ENCODE data around the gene NUDT19. TPM values are rescaled to one million over a fixed set of nuclear protein-coding genes. Genes with fewer than 3 reads are reported as not detected.

Gene NUDT19
- total and polyA plus RNA-seq, 12 donors, result 9.1 to 27.7 (median 19.8) TPM

DNA sequence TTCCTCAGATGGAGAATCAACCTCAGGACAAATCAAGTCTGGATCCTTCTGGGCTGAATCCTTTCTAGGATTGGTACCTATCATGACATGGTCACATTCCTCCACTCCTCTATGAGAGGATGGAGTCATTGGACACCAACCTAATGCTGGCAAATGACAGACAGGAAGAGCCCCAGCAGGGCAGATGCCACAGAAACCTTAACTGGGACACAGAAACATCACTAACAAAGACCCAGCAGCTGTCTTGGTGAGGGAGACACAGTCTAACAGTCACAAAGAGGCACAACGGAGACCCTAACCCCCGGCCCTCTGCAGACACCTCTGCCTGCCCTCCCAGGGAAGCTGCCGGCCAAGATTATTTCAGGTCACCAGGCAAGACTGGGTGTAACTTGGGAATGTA, 18.8 kb upstream of the NUDT19 start:
- H3K27ac ChIP-seq, result no peak overlapping the region
- DNase-seq (no peak), ATAC-seq (no peak)
- no peaks in the 10 kb centered on the region for H3K9me3 ChIP-seq
- TF ChIP-seq, protein P1, sequence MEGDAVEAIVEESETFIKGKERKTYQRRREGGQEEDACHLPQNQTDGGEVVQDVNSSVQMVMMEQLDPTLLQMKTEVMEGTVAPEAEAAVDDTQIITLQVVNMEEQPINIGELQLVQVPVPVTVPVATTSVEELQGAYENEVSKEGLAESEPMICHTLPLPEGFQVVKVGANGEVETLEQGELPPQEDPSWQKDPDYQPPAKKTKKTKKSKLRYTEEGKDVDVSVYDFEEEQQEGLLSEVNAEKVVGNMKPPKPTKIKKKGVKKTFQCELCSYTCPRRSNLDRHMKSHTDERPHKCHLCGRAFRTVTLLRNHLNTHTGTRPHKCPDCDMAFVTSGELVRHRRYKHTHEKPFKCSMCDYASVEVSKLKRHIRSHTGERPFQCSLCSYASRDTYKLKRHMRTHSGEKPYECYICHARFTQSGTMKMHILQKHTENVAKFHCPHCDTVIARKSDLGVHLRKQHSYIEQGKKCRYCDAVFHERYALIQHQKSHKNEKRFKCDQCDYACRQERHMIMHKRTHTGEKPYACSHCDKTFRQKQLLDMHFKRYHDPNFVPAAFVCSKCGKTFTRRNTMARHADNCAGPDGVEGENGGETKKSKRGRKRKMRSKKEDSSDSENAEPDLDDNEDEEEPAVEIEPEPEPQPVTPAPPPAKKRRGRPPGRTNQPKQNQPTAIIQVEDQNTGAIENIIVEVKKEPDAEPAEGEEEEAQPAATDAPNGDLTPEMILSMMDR (IDR thresholded peaks at IDR 0.05), result no peak
- peaks cover 4 to 59% (median 38%) of the 10 kb centered on the region in 9 donors for H3K4me1 ChIP-seq
- H3K36me3 ChIP-seq, result peaks cover 0 to 4% (median 0%) of the 10 kb centered on the region in 9 donors
- peaks cover 0 to 23% (median 8%) of the 10 kb centered on the region in 7 donors for H3K27me3 ChIP-seq
- intact Hi-C loops (cut with DNase I), result no loop called here
- no peak overlapping the region for H3K4me3 ChIP-seq
- 83 to 86% methylated on average over 3 of the region's 3 CpGs for WGBS, 2 donors

DNA sequence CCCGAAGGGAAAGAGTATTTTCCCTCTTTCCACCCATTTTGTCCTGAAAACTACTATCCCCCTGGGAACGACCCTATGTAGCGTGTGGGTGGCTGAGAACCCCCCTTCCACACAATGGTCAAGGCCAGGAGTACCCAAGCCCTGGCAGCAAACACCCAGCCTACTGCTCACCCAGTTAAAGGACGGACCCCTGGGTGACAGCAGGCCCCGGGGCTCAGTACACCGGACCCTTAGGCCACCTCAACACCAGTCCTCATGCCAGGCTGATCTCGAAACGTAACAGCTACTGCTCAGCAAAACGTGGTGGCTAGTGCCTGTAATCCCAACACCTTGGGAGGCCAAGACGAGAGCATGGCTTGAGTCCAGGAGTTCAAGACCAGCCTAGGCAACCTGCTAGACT, 18.0 kb upstream of the NUDT19 start:
- 88 to 92% methylated on average over 10 of the region's 10 CpGs for WGBS, 2 donors
- no peak for DNase-seq
- peak overlapping the region in 6 of 10 donors; percentile 81 to 97 (median 88) for H3K4me3 ChIP-seq
- H3K4me1 ChIP-seq, result peaks cover 4 to 59% (median 38%) of the 10 kb centered on the region in 9 donors
- intact Hi-C loops (cut with DNase I), result no loop called here
- peaks cover 0 to 4% (median 0%) of the 10 kb centered on the region in 9 donors for H3K36me3 ChIP-seq
- TF ChIP-seq, protein P1 (IDR thresholded peaks at IDR 0.05), result no peak
- no peak overlapping the region for H3K27ac ChIP-seq
- no peaks in the 10 kb centered on the region for H3K9me3 ChIP-seq
- H3K27me3 ChIP-seq, result peaks cover 0 to 30% (median 8%) of the 10 kb centered on the region in 7 donors
- no peak for ATAC-seq

DNA sequence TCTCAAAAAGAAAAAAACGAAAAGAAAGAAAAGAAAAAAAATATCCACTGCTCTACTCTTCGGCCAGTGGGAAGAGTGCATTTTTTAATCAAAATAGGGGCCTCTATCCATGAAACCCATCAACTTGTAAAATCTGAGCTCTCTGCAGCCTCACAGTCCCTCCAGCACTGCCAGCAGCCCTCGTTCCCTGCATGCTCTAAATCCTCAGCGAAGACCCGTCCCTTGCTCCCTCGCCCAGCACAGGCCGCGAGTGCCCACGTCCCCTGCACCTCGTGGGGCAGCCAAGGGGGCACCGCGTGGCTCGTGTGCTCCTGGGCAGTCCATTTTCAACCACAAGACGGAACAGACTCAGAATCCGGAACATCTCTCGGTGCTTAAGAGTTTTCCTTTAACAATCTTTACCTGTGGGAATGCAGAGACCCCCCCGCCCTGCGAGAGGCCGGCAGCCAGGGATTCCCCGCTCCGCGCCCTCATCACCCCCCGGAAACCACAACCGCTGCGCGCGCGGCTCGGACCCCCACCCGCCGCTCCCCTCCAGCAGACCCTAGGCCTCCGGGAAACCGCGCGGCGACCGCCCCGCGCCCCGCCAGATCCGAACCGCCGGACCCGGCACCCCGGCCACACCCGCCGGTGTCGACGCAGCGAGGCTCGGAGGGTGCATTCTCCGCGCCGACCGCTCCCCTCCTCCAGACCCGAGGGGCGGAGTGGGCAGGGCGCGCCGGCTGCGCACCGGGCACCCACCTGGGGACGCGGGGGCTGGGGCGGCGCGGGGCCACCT, 17.3 kb upstream of the NUDT19 start:
- DNase-seq (no peak), ATAC-seq (no peak)
- Histone ChIP-seq H3K27ac (peak overlapping the region in 9 of 10 donors; percentile 81 to 90 (median 85)), H3K27me3 (peaks cover 0 to 33% (median 8%) of the 10 kb centered on the region in 7 donors), H3K9me3 (no peaks in the 10 kb centered on the region), H3K36me3 (peaks cover 0 to 4% (median 0%) of the 10 kb centered on the region in 9 donors), H3K4me3 (peak overlapping the region; percentile 48 to 97 (median 86)), H3K4me1 (peaks cover 4 to 57% (median 38%) of the 10 kb centered on the region in 9 donors)
- intact Hi-C loops (cut with DNase I), result loop anchor here in 1 of 10 donors (2.0 kb wide), 1 partner anchor 16 kb away; the partner anchor contains the start of gene NUDT19
- TF ChIP-seq, protein P1 (IDR thresholded peaks at IDR 0.05), result no peak
- 1 to 2% methylated on average over 62 to 67 of the region's 67 CpGs for WGBS, 2 donors

DNA sequence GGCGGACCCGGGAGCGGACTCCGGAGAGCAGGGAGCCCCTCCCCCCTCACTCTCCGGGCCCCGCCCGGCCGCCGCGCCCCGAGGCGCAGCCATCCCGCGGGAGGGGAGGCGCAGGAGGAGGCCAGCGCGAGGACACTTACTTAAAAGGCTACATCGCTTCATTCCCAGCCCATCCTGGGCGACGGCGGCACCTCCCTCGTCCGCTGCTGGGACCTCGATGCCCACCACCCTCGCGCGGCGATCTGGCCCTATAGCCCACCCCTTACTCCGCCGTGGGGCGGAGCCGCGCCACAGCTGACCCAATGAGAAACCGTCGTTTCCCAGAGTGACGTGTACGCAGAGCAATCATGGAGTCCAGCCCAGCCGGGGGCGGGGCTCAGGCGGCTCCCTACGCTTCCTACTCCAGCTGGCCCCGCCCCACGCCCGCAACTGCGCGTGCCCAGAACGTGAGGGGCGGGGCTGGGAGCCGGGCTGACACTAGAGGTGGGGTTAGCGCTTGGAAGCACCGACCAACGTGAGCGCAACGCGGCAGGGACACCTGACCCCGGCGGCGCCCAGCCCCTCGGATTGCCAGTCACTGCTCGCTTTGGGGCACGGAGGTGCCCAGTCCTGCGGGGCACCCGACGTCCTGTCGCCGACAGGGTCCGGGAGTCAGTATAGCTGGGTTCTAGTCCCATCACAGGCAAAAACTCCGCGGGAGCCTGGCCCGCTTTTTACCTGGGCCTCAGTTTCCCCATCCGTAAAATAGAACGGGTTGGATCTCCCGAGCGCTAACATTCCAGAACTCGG, 16.5 kb upstream of the NUDT19 start, which contains the start of gene ANKRD27:
Gene ANKRD27 (minus strand): TSS at position 250 of the 789 bp plus-strand sequence. CDS start 16,165 bp downstream, outside the sequence.
- peak; percentile 93 to 99 (median 97) for ATAC-seq
- Histone ChIP-seq H3K4me3 (peak within 1 kb of the TSS; percentile 48 to 97 (median 86)), H3K36me3 (peaks cover 0 to 4% (median 0%) of the 10 kb centered on the region in 9 donors), H3K27me3 (peaks cover 0 to 33% (median 8%) of the 10 kb centered on the region in 7 donors), H3K9me3 (no peaks in the 10 kb centered on the region), H3K4me1 (peaks cover 4 to 50% (median 31%) of the 10 kb centered on the region in 9 donors), H3K27ac (peak within 1 kb of the TSS in 9 of 10 donors; percentile 81 to 90 (median 85))
- intact Hi-C loops (cut with DNase I), result loop anchor here in 1 of 10 donors (2.0 kb wide), 1 partner anchor 16 kb away; the partner anchor contains the start of gene NUDT19
- DNase-seq, result peak; percentile 97 to 99
- 0 to 1% methylated on average over 70 to 75 of the region's 75 CpGs for WGBS, 2 donors
- TF ChIP-seq, protein P1 (IDR thresholded peaks at IDR 0.05), result peak in 1 of 9 donors; percentile 14

All from heart right ventricle (tissue), 16 donors.